HUES6 (cell line): ENCODE data around the gene WDR45B.

Experiments used
- H3K27ac ChIP-seq: 2 replicates; pipeline ENCODE4 v1.7.0; 2013; ENCODE audit warnings: low read depth, mild to moderate bottlenecking, low read length, inconsistent platforms
- H3K27me3 ChIP-seq: 2 replicates; pipeline ENCODE4 v1.6.1; 2013; ENCODE audit warnings: low read length; ENCODE audit not compliant: control insufficient read depth, insufficient read depth
- H3K36me3 ChIP-seq: 2 replicates; pipeline ENCODE4 v1.6.1; 2013; ENCODE audit warnings: low read length; ENCODE audit not compliant: control insufficient read depth, insufficient read depth
- H3K4me1 ChIP-seq: 2 replicates; pipeline ENCODE4 v1.6.1; 2013; ENCODE audit warnings: low read length; ENCODE audit not compliant: control insufficient read depth, insufficient read depth
- H3K4me3 ChIP-seq: 2 replicates; pipeline ENCODE4 v1.5.1; 2013; ENCODE audit warnings: low read depth, low read length
- H3K9ac ChIP-seq: one replicate; pipeline ENCODE4 v1.6.1; 2013; ENCODE audit warnings: mild to moderate bottlenecking, low read length
- H3K9me3 ChIP-seq: 2 replicates; pipeline ENCODE4 v1.6.1; 2013; ENCODE audit warnings: low read depth, low read length; ENCODE audit not compliant: control insufficient read depth, insufficient read depth

WDR45B gene

DNA sequence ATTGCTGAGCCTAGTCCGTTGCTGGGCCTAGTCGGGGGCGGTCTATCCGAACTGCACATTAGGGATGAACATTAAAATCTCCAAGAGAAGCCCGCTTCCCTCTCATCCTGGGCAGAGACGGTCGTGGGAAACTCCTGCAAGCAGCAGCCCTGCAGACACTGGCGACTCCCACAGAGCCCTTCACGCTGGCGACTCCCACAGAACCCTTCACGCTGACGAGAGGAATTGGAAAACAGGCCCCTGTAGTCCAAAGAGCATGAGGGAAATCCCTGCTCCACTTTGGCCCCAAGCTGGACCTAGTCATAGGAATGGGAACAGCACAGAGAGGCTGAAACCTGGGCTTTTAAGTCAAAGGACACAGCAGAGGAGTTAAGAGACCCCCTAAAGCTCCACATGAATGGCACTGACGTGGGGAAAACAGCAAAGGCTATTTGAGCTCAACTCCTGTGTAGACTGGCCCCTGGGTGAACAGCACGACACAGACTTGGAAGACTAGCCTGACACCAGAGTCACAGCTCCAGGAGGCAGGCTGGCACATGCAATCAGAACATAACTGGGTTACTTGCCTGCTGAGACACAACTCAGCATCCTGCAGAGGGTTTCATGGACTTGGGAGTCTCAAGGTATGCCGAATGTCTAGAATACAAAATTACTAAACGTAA, 42.2 kb downstream of the WDR45B start:
- no peaks in the 10 kb centered on the region; the same call in 1 of the 2 replicates for H3K4me1 ChIP-seq
- no peaks in the 10 kb centered on the region for H3K27me3 ChIP-seq
- H3K4me3 ChIP-seq, result no peak overlapping the region
- no peak overlapping the region for H3K27ac ChIP-seq
- H3K9me3 ChIP-seq, result no peaks in the 10 kb centered on the region
- H3K9ac ChIP-seq, result no peak overlapping the region
- H3K36me3 ChIP-seq, result peaks cover 72% of the 10 kb centered on the region

DNA sequence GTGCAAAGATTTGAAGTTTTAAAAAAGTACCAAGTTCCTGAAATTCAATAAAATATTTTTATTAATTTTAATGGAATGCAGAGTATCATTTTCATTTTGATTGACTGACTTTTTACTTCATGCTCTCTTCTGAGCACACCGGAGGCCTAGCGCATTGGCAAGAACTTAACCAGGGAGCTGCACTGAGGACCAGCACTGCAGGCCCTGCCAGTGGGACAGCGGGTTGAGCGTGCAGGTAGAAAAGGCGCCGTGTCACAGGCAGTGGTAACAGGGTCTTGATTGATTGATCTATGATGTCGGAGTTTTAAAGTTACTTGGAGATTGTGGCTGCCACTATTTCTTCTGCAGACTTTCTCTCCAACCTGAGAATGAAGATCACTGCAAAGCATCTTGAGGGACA, 43.7 kb downstream of the WDR45B start:
- H3K27me3 ChIP-seq, result no peaks in the 10 kb centered on the region
- H3K36me3 ChIP-seq, result peaks cover 80% of the 10 kb centered on the region
- H3K4me3 ChIP-seq, result no peak overlapping the region
- no peaks in the 10 kb centered on the region; the same call in 1 of the 2 replicates for H3K4me1 ChIP-seq
- H3K27ac ChIP-seq, result no peak overlapping the region
- H3K9ac ChIP-seq, result no peak overlapping the region
- H3K9me3 ChIP-seq, result no peaks in the 10 kb centered on the region

DNA sequence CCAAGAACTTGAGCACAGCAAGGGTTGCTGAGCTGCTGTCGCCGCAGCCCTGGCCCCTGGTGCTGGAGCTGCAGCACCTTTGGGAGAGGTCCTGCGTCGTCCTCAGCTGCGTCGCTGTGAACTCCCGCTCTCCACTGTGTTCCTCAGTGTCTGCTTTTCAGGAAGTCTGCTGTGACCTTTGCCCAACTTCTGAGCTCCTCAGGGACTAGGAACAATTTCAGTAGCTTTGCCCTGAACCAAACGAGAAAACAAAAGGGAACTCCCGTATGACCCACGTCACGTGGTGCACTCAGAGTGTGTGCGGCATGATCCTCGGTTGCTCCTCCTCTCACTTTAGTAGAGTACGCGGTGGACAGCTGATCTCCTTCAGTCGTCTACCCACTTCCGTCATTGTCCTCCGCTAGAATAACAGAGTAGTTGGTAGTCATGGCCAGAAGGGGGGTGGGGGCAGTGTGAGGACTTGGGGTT, 44.2 kb downstream of the WDR45B start:
- no peaks in the 10 kb centered on the region for H3K27me3 ChIP-seq
- H3K9ac ChIP-seq, result no peak overlapping the region
- H3K9me3 ChIP-seq, result no peaks in the 10 kb centered on the region
- no peaks in the 10 kb centered on the region; the same call in 1 of the 2 replicates for H3K4me1 ChIP-seq
- no peak overlapping the region for H3K27ac ChIP-seq
- H3K4me3 ChIP-seq, result no peak overlapping the region
- H3K36me3 ChIP-seq, result peaks cover 79% of the 10 kb centered on the region

DNA sequence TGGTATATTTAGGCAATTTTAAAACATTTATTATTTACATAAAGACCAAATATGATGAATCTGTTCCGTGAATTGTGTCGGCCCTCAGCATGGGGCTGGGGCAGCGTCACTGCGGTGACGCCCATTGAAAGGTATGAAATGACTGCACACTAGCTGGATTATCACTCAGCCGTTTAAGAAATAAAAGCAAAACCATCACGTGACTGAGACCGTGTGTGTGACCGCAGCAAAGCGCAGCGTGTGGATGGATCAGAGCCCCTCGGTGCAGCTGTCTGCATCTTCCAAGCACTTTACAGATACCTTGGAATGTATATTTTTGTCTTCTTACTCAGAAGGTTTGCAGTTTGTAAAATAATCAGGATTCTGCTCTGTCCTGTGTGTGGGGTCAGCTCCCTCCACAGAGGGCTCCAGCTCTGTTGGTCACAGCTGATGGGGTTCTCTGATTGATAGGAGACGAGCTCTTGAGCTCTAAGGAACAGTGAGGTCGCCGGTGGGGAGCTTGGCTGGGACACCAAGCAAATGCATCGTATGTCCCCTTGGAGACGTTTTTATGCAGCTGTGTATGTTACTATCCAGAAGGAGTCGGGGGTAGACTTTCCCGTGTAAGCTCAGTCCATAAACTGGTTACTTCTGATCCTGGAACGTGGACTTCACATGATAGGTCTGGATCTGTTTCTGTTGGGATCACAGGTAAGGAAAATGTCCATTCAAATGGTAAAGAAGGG, 45.1 kb downstream of the WDR45B start:
- peaks cover 82% of the 10 kb centered on the region for H3K36me3 ChIP-seq
- no peaks in the 10 kb centered on the region for H3K27me3 ChIP-seq
- no peaks in the 10 kb centered on the region; the same call in 1 of the 2 replicates for H3K4me1 ChIP-seq
- H3K27ac ChIP-seq, result no peak overlapping the region
- no peak overlapping the region for H3K4me3 ChIP-seq
- H3K9me3 ChIP-seq, result no peaks in the 10 kb centered on the region
- H3K9ac ChIP-seq, result no peak overlapping the region

DNA sequence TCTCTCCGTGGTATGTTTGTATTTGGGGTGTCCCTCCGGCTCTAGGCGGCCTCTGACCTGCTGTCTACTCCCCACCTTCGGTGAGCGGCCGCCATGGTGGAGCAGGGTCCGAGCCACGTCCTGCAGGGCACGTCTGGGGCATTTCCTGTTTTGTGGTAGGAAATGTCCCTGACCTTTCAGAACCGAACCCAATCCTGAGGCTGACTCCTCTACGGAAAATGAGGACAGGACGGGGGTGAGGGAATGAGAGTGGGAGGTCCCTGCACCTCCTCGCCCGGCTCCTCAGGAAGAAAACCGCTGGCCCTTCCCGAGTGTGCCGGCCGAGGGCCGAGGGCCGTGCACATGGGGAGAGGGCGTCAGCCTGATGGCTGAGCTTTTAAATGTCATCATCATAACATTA, 45.8 kb downstream of the WDR45B start:
- no peak overlapping the region for H3K4me3 ChIP-seq
- no peaks in the 10 kb centered on the region; the same call in 1 of the 2 replicates for H3K4me1 ChIP-seq
- no peak overlapping the region for H3K27ac ChIP-seq
- no peaks in the 10 kb centered on the region for H3K27me3 ChIP-seq
- peaks cover 80% of the 10 kb centered on the region for H3K36me3 ChIP-seq
- no peaks in the 10 kb centered on the region for H3K9me3 ChIP-seq
- H3K9ac ChIP-seq, result no peak overlapping the region

DNA sequence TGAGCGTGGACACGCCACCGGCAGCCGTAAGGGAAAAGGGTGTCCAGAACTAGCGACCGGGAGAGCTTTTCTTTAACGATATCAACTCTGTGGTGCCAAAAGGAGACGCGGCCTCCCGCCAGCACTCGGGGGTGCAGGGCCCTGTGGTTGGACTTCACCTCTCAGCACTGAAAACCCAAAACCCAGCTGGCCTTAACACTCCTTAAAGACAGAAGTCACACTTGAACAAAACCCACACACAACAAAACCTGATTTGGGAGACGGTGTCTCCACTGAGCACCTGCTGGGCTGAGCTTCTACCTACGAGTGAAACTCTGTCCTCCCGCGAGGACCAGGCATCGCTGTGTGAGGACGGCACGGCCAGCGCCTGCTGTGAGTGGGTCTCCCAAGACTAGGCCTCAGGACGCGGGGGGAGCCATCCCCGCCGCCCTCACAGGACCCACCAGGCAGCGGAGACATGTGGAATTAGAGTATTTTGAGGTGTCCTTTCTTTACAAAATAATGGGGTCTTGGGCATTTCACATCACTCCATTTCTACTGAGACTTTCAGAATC, 46.7 kb downstream of the WDR45B start:
- Histone ChIP-seq H3K27ac (no peak overlapping the region), H3K9ac (no peak overlapping the region), H3K27me3 (no peaks in the 10 kb centered on the region), H3K4me3 (no peak overlapping the region), H3K36me3 (peaks cover 88% of the 10 kb centered on the region), H3K9me3 (no peaks in the 10 kb centered on the region), H3K4me1 (no peaks in the 10 kb centered on the region; the same call in 1 of the 2 replicates)

DNA sequence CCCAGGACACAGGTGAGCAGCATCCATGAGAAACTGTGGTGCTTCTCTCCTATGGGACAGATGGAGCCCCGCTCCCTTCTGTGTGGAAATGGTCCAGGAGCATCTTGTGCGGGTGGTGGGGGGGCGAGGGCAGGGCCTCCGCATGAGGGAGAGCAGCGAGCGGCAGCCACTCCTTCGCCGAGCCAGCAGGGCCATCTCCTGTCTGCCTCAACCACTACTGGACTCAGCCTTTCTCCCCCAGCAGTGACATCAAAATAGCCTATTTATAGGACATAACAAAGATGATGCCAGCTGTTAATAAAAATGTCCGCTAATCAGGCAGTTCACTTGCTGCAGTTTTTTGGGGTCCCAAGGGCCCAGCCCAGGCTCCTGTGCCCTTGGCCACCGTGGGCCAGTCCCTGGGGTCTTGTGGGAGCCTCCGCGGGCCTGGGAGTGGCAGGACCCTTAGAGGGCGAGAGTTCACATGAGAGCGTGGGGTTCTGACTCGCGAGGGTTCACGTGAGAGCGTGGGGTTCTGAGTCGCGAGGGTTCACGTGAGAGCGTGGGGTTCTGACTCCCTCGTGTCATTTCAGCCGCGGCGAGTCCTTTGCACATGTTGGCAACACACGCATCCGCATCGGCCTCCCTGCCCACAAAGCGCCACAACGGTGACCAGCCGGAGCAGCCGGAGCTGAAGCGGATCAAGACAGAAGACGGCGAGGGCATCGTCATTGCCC, 47.4 kb downstream of the WDR45B start:
- Histone ChIP-seq H3K9ac (no peak overlapping the region), H3K4me3 (no peak overlapping the region), H3K36me3 (peaks cover 88% of the 10 kb centered on the region), H3K4me1 (no peaks in the 10 kb centered on the region; the same call in 1 of the 2 replicates), H3K27ac (no peak overlapping the region), H3K9me3 (no peaks in the 10 kb centered on the region), H3K27me3 (no peaks in the 10 kb centered on the region)

DNA sequence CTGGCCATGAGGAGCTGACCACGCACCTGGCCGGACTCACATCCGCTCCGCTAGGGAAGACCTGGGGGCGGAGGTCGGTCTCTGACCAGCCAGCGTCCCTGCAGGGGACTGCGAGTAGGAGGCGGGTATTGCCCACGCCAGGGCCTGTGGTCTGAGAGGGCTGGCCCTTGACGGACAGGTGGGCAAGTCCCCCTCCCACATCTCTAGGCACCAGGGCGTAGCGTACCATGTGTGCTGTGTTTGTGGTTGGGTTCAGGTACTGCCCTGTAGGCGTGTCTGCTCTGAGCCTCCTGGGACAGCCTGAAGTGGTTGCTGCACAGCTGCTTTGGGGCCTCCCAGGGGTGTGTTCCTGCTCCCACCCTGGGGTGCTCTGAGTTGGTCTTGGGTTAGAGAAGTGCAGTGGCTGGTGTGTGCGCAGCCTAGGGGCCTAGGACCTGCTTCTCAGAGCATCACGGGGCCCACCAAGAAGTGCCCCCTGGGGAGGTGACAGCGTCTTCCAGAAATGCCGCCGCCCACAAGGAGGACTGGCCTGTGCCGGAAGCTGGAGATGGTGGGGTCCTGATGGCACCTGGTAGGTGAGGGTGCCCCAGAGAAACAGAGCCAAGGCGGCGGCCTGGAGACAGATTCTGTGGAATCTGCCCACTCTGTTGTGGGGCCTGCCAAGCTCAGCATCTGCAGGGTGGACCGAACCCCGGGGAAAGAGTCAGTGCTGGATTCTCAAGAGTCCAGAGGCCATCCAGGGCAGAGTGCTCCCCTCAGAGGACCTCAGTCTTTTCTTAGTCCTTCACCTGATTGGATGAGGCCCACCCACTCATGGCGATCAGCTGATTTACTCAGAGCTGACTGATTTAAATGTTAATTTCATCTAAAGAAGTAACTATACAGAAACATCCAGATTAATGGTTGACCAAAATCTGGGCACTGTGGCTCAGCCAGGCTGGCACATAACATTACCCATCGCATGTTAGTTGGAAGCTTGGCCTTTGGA, 48.3 kb downstream of the WDR45B start:
- Histone ChIP-seq H3K27me3 (no peaks in the 10 kb centered on the region), H3K4me3 (no peak overlapping the region), H3K9ac (no peak overlapping the region), H3K9me3 (no peaks in the 10 kb centered on the region), H3K27ac (no peak overlapping the region), H3K4me1 (no peaks in the 10 kb centered on the region), H3K36me3 (peaks cover 89% of the 10 kb centered on the region)

DNA sequence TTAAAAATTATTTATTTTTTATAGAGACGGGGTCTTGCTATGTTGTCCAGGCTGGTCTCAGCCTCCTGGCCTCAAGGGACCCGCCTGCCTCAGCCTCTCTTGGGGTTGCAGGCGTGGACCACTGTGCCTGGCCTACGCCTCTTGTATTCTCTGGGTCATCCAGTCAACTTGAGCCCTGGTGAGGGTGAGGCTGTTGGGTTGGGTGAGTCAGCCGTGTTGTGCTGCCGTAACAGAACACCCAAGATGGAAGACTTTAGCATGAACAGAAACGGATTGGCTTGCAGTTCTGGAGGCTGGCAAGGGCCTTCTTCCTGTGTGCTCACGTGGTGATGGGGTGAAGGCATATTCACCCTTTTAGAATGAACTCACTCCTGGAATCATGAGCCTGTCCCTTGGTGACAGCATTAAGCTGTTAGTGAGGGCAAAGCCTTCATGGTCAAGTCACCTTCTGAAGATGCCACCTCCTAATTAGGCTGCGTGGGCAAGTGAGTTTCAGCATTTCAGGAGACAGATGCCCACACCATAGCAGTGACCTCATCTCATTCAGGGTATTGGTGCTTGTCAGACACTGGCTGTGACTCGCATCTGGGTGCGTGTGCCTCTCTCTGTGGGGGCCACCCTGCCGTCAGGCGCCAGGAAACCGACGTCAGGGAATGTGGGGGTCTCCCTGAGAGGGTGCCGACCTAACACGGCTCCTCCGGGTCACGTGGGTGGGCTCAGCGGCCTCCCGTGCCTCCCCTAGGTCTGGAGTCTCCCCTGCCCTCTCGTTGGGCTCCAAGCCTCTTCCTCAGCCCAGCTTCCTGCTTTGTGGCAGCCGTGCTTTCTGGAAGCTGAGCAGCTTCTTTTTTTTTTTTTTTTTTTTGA, 49.8 kb downstream of the WDR45B start:
- H3K36me3 ChIP-seq, result peaks cover 89% of the 10 kb centered on the region
- H3K9me3 ChIP-seq, result no peaks in the 10 kb centered on the region
- no peak overlapping the region for H3K4me3 ChIP-seq
- H3K27ac ChIP-seq, result no peak overlapping the region
- no peaks in the 10 kb centered on the region for H3K27me3 ChIP-seq
- no peak overlapping the region for H3K9ac ChIP-seq
- peaks cover 4% of the 10 kb centered on the region; the same call in 1 of the 2 replicates for H3K4me1 ChIP-seq
